GM12891 (cell line): Measurements from ENCODE around the gene BCAR3.

Source experiments
- DNase-seq: peaks from one replicate; pipeline ENCODE4 v3.0.0; 2011; ENCODE audit warnings: low spot score; ENCODE audit not compliant: insufficient read length
- FAIRE-seq: peaks from 2 replicates; lab custom pipeline; 2011; peaks lifted over from hg19 to GRCh38; lab: Jason Lieb, UNC
- PAX5 ChIP-seq: IDR thresholded peaks from 2 replicates; pipeline ENCODE4 v1.6.1; 2011; ENCODE audit warnings: low read length, moderate library complexity, mild to moderate bottlenecking; ENCODE audit not compliant: insufficient read depth, severe bottlenecking
- POLR2A ChIP-seq: IDR thresholded peaks from 2 replicates; pipeline ENCODE4 v1.6.1; 2011; ENCODE audit warnings: low read depth, low read length, control low read depth
- POLR2AphosphoS5 ChIP-seq: IDR thresholded peaks from 2 replicates; pipeline ENCODE4 v1.6.1; 2011; ENCODE audit warnings: low read depth, low read length, control low read depth
- POU2F2 ChIP-seq: IDR thresholded peaks from 2 replicates; pipeline ENCODE4 v1.6.1; 2011; ENCODE audit warnings: low read depth, mild to moderate bottlenecking, control low read depth, low read length, moderate library complexity
- SPI1 ChIP-seq: IDR thresholded peaks from 2 replicates; pipeline ENCODE4 v1.6.1; 2011; ENCODE audit warnings: low read depth, low read length, control low read depth
- TAF1 ChIP-seq: IDR thresholded peaks from 2 replicates; pipeline ENCODE4 v1.6.1; 2011; ENCODE audit warnings: low read depth, low read length, control low read depth

BCAR3 gene

DNA sequence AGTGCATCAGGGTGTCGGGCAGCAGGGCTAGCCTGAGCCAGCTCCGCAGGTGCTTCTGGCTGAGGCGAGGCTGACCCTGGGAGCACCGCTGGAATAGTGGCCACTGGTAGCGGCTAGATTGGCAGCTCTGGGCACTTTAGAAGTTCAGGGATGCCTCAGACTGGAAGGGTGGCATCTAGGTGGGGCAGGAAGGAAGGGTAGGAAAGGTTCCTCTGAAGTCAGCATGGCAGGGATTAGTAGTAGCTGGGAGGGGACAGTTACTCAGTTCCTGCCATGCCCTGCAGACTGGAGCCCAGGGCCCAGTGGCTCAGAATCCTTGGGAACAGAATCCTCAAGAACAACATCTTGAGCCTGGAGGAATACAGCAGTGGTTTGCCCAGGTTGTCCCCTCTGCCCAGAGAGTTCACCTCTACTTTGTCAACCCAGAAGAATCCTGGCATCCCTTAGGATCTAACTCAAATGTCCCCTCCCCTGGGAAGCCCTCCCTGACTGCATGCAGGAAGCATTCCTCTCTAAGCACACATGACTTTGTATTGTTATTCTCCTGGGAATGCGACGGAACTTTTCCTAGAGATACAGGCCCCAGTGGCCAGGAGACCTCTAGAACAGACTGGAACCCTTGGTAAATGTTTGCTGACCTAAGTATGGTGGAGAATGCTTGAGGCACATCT lies 39.5 kb upstream of the BCAR3 start:
- TF ChIP-seq POU2F2 (no peak), PAX5 (no peak), SPI1 (no peak), POLR2AphosphoS5 (no peak), TAF1 (no peak), POLR2A (no peak)
- DNase-seq, result no peak
- no peak for FAIRE-seq

DNA sequence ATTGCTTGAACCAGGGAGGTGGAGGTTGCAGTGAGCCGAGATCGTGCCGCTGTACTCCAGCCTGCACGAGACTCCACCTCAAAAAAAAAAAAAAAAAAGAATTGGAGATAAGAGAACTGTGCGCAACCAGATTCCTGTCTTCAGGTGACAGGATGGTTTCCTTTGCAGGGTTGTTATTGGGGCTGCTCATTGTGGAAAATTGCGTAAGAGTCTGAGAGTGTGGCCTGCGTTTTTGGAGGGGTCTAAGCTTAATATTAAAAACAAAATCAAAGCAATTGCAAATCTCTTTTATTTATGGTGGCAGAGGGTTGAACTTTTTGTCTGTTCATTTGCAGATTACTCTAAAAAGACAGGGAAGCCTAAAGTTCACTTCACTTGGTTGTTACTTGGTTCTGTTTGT lies 36.0 kb upstream of the BCAR3 start:
- TF ChIP-seq SPI1 (no peak), POLR2AphosphoS5 (no peak), PAX5 (no peak), POLR2A (no peak), TAF1 (no peak), POU2F2 (no peak)
- no peak for DNase-seq
- FAIRE-seq, result no peak

DNA sequence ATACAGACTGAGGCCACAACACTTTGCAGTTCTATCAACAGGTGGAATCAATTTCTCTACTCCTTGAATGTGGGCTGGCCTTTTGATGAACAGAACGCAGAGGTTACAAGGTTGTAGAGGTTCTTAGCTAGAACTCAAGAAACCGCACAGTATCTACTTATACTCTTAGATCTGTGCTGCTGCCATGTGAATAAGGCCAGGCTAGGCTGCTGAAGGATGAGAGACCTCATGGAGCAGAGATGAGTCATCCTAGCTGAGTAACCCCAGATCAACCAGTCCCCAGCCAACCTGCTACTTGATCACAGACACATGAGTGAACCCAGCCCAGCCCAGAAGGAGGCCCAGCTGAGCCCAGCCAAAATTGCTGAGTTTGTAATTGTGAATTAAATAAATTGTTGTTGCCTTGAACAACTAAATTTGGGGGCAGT lies 35.3 kb upstream of the BCAR3 start:
- DNase-seq, result peak; percentile 29
- FAIRE-seq, result peak; percentile 81
- TF ChIP-seq POLR2A, result no peak
- TF ChIP-seq POU2F2, result no peak

DNA sequence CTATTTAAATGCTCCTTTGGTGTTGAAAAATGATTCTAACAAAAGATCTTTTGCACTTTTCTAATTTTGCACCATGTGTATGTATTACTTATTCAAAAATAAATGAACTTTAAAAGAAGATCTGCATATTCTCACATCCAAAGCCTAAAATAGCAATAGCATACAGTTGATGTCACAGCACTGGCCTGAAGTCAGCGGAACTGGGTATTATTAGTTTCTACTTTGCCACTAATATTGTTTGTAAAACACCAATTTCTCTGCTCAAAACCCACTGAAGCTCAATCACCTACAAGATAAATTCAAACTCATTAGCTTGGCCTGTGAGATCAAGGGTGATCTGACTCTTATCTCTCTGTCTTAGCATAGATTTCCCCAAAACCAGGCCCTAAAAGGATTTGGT lies 34.5 kb upstream of the BCAR3 start:
- FAIRE-seq, result no peak
- TF ChIP-seq TAF1 (no peak), POLR2AphosphoS5 (no peak), POU2F2 (no peak), PAX5 (no peak), SPI1 (peak; percentile 62), POLR2A (no peak)
- no peak for DNase-seq

DNA sequence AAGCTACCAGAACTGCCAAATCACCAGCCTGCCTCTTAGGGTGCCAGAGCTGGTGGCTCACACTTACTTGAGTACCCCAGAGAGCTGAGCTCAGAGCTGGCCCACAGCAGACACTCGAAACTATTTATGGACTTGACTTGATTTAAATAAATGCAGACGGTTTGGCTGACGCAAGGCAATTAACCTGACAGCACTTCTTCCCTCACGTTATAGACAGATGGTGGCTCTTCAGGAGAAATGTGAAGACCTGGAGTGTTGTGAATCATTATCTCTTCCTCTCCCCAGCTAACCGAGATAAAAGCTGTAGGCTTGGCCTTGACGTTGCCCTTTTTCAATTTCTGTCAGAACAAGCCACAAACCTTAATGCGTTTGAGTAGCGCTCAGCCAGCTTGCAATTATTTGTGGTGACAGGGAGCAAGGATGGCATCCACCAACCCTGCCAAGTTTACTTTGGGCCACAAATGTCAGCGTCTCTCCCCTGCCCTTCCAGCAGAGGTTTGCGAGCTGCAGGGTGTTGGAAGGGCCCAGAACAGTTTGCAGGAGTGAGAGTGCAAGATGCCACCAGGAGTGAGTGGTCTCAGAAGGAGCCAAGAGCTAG lies 34.0 kb upstream of the BCAR3 start:
- FAIRE-seq (peak; percentile 97), DNase-seq (no peak)
- TF ChIP-seq POU2F2 (peak; percentile 57), POLR2A (no peak), TAF1 (no peak), SPI1 (peak; percentile 37; the same call in 1 of the 2 replicates), PAX5 (no peak), POLR2AphosphoS5 (no peak)

DNA sequence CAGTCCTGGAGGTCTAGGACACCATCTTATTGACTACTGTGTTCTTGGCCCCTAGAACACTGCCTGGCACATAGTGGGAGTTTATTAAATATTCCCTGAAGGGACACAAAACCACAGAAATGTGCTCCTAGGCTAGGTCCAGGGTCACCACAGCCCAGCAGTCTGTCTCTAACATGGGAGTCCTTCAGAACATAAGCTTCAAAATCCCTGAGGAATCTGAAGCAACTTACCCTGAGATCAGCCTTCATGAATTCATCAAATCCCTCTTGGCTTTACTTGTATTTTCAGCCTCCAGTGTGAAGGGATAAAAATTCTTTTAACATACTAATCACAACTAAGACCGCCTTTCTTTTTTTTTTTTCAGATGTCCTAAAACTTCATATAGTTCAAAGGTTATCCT lies 32.7 kb upstream of the BCAR3 start:
- no peak for FAIRE-seq
- TF ChIP-seq PAX5, result no peak
- TF ChIP-seq POU2F2, result no peak
- no peak for TF ChIP-seq SPI1
- no peak for TF ChIP-seq POLR2A
- TF ChIP-seq POLR2AphosphoS5, result no peak
- no peak for TF ChIP-seq TAF1
- no peak for DNase-seq

DNA sequence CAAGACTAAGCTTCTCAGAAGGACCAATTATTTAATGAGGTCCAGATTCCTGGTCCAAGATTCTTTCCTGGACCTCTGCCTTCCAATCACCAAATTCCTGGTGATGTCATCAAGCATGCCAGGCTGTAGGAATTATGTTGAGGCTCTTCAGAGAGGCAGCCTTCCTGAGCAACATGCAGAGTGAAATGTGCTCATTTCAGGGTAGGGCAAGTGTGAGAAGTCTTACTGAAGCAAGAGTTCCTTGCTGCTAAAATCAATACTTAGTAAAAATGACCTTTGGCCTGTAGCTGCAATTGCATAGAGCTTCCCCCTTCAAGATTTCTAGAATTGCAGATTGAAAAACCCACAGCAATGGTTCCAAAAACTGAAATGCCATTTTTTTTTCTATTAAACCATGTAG lies 31.7 kb upstream of the BCAR3 start:
- DNase-seq, result no peak
- FAIRE-seq, result no peak

DNA sequence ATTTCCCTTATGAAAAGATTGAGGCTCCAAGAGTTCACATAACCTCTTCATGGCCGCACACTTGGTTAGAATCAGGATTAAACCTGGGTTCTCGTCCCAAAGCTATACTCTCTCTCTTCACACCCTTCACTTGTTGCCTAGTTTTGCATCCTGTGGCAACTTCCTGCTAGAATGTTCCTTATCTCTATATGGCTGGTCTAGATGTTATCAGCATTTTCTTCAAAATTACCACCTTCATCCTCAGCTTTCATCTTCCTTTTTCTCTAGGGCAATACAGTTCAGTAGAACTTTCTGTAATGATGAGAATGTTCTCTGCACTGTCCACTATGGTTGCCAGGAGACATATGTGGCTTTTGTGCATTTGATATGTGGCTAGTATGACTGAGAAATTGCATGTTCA lies 31.1 kb upstream of the BCAR3 start:
- FAIRE-seq, result no peak
- no peak for DNase-seq
- TF ChIP-seq TAF1 (no peak), SPI1 (no peak), POU2F2 (no peak), POLR2AphosphoS5 (no peak)

More for the DNA sequence above, 31.7 kb upstream of the BCAR3 start:
- TF ChIP-seq TAF1, result no peak
- no peak for TF ChIP-seq PAX5
- TF ChIP-seq SPI1, result no peak
- no peak for TF ChIP-seq POU2F2
- TF ChIP-seq POLR2AphosphoS5, result no peak
- TF ChIP-seq POLR2A, result no peak

DNA sequence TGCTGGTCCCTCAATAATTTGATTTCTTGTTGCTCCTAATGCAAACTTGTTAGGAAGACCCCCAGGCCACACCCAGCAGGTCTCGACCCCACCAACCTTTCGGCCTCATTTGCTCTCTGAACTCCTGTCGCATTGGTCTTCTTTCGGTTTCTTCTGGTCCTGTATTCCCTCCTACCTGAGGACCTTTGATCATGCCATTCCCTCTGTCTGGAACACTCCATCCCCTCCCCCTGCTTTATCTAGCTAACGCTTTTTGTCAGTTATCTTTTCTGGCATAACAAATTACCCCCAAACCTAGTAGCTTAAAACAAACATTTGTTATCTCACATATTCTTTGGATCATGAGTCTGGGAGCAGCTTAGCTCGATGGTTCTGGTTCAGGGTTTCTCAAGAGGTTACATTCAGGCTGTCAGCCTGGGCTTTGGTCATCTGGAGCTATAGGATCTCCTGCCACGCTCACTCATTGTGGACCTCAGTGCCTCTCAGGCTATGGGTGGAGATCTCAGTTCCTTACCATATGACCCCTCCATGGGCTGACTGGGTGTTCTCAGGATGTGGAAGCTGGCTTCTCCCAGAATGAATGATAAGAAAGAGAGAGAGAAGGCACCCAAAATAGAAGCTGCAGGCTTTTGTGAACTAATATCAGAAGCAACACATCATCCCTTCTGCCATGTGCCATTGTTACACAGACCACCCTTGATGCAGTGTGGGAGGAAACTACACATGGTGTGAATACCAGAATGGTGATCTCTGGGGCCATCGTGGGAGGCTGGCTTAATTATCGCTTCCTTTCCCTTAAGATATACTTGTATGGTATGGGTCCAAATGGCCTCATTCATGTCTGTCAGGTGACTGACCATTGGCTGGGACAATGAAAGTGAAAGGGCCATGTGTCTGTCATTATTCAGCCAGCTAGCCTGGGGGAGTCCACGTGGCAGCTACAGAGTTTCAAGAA lies 29.1 kb upstream of the BCAR3 start:
- TF ChIP-seq TAF1 (no peak), PAX5 (no peak), POLR2AphosphoS5 (no peak), POU2F2 (no peak), POLR2A (no peak), SPI1 (no peak)
- DNase-seq, result no peak
- FAIRE-seq, result peak; percentile 54
